HepG2 (cell line): Measurements from ENCODE around the gene BLZF1. TPM values are rescaled to one million over a fixed set of nuclear protein-coding genes. Genes with fewer than 3 reads are reported as not detected.

ENCODE experiments used
- ATF6 ChIP-seq: sonication (generic); formaldehyde crosslinking; conservative IDR thresholded peaks from 2 replicates; pipeline ENCODE4 v1.4.0; 2020; ENCODE audit warnings: missing genetic modification reagents
- CREM ChIP-seq, 2 experiments: sonication (generic) in 1 of 2; formaldehyde crosslinking in 1 of 2; IDR thresholded peaks; 2 replicates each; pipeline versions ENCODE4 v1.4.0 to v1.6.1; 2016 to 2020; ENCODE audit warnings: antibody characterized with exemption in 1 of 2, mild to moderate bottlenecking in 1 of 2, missing genetic modification reagents in 1 of 2
- FOSL2 ChIP-seq: sonication (generic); formaldehyde crosslinking; IDR thresholded peaks from 2 replicates; pipeline ENCODE4 v1.4.0; 2020; ENCODE audit warnings: missing genetic modification reagents
- GTF3A ChIP-seq: sonication (generic); formaldehyde crosslinking; conservative IDR thresholded peaks from 2 replicates; pipeline ENCODE4 v1.4.0; 2020; ENCODE audit warnings: mild to moderate bottlenecking, missing genetic modification reagents
- JUN ChIP-seq: sonication (generic); formaldehyde crosslinking; IDR thresholded peaks from 2 replicates; pipeline ENCODE4 v1.4.0; 2020; ENCODE audit warnings: mild to moderate bottlenecking, missing genetic modification reagents
- MYPOP ChIP-seq: sonication (generic); formaldehyde crosslinking; IDR thresholded peaks from 2 replicates; pipeline ENCODE4 v1.8.1; 2023; ENCODE audit warnings: mild to moderate bottlenecking, moderate library complexity, missing genetic modification reagents
- NFYB ChIP-seq: sonication (generic); formaldehyde crosslinking; IDR thresholded peaks from 2 replicates; pipeline ENCODE4 v1.4.0; 2020; ENCODE audit warnings: missing genetic modification reagents
- POGZ ChIP-seq: sonication (generic); formaldehyde crosslinking; IDR thresholded peaks from 2 replicates; pipeline ENCODE4 v1.4.0; 2020; ENCODE audit warnings: mild to moderate bottlenecking, missing genetic modification reagents
- REST ChIP-seq, 2 experiments: IDR thresholded peaks; 2 replicates each; pipeline ENCODE4 v1.6.1; 2011 to 2012; ENCODE audit warnings: low read length in 2 of 2, borderline replicate concordance in 1 of 2, low read depth in 1 of 2, mild to moderate bottlenecking in 1 of 2, moderate library complexity in 1 of 2
- XBP1 ChIP-seq: sonication (generic); formaldehyde crosslinking; IDR thresholded peaks from 2 replicates; pipeline ENCODE4 v1.5.0; 2020; ENCODE audit warnings: missing genetic modification reagents
- YEATS2 ChIP-seq: sonication (generic); formaldehyde crosslinking; IDR thresholded peaks from 2 replicates; pipeline ENCODE4 v1.4.0; 2020; ENCODE audit warnings: missing genetic modification reagents, borderline replicate concordance
- ZNF460 ChIP-seq: sonication (generic); formaldehyde crosslinking; IDR thresholded peaks from 2 replicates; pipeline ENCODE4 v1.5.1; 2020; ENCODE audit warnings: missing genetic modification reagents, mild to moderate bottlenecking, borderline replicate concordance
- ZNF547 ChIP-seq: sonication (generic); formaldehyde crosslinking; IDR thresholded peaks from 2 replicates; pipeline ENCODE4 v1.5.1; 2020; ENCODE audit warnings: mild to moderate bottlenecking, missing genetic modification reagents
- ZNF609 ChIP-seq: sonication (generic); formaldehyde crosslinking; IDR thresholded peaks from 2 replicates; pipeline ENCODE4 v1.4.0; 2020; ENCODE audit warnings: mild to moderate bottlenecking, missing genetic modification reagents, borderline replicate concordance
- ZNF614 ChIP-seq: IDR thresholded peaks from 2 replicates; pipeline ENCODE4 v1.6.1; 2018; ENCODE audit warnings: missing biosample characterization, missing genetic modification reagents, inconsistent platforms, borderline replicate concordance
- ZNF740 ChIP-seq: sonication (generic); formaldehyde crosslinking; IDR thresholded peaks from 2 replicates; pipeline ENCODE4 v1.4.0; 2020; ENCODE audit warnings: missing genetic modification reagents
- ZNF879 ChIP-seq: sonication (generic); formaldehyde crosslinking; IDR thresholded peaks from 2 replicates; pipeline ENCODE4 v1.8.1; 2023; ENCODE audit warnings: missing genetic modification reagents
- polyA plus RNA-seq, 8 experiments: library from polyadenylated mRNA; depleted of rRNA in 3 of 8; stranded (reverse) in 7 of 8; unstranded in 1 of 8; fragments of >200 nt; fragmentation: Illumina TruSeq in 4 of 8; extraction: Trizol in 4 of 8; gene quantifications; 2 replicates each; pipeline versions ENCODE4 v1.2.1 to v1.2.3, GENCODE V29; 2011 to 2016; ENCODE audit warnings: low read depth in 4 of 8, missing spikeins in 1 of 8, mixed read lengths in 1 of 8; ENCODE audit not compliant: insufficient read depth in 1 of 8
- total RNA-seq, 5 experiments: library from RNA; depleted of rRNA; stranded (reverse); fragments of >200 nt; fragmentation: Illumina TruSeq; extraction: Trizol; gene quantifications; 2 replicates each; pipeline ENCODE4 v1.2.3, GENCODE V29; 2016; ENCODE audit warnings: low read depth in 1 of 5

Gene BLZF1
- total and polyA plus RNA-seq, 2 of the 13 experiments (the other 11 are each of a cell fraction or from before 2014, with no cell fraction given): 4.5 to 13.7 TPM

- TF ChIP-seq YEATS2 (CRISPR knock-in tag) (peak; percentile 71; the same call in 1 of the 2 replicates), REST (IDR thresholded peaks at IDR 0.05; ENCODE audit: borderline replicate concordance in 1 of 2, low read depth in 1 of 2, low read length in 2 of 2) (no peak), FOSL2 (CRISPR knock-in tag) (peak; percentile 40; the same call in 1 of the 2 replicates), ZNF609 (CRISPR knock-in tag) (no peak), ZNF879 (CRISPR knock-in tag) (no peak), CREM (IDR thresholded peaks at IDR 0.05) (peak; percentile 91), CREM (CRISPR knock-in tag; IDR thresholded peaks at IDR 0.05) (no peak), ZNF740 (CRISPR knock-in tag) (no peak), JUN (CRISPR knock-in tag) (no peak), GTF3A (CRISPR knock-in tag) (no peak), XBP1 (CRISPR knock-in tag) (no peak), ATF6 (CRISPR knock-in tag) (no peak), ZNF547 (CRISPR knock-in tag) (peak; percentile 26; the same call in 1 of the 2 replicates), POGZ (CRISPR knock-in tag) (peak; percentile 68), NFYB (peak; percentile 75), MYPOP (CRISPR knock-in tag) (no peak), ZNF614 (CRISPR knock-in tag) (peak; percentile 16; the same call in 1 of the 2 replicates), ZNF460 (CRISPR knock-in tag) (no peak)
Observed at GRCh38 chr1:169367686-169368405, at the start of gene BLZF1, which contains the start of gene NME7 (continued).
